ENCODE measurements around the gene CDH23.

DNA sequence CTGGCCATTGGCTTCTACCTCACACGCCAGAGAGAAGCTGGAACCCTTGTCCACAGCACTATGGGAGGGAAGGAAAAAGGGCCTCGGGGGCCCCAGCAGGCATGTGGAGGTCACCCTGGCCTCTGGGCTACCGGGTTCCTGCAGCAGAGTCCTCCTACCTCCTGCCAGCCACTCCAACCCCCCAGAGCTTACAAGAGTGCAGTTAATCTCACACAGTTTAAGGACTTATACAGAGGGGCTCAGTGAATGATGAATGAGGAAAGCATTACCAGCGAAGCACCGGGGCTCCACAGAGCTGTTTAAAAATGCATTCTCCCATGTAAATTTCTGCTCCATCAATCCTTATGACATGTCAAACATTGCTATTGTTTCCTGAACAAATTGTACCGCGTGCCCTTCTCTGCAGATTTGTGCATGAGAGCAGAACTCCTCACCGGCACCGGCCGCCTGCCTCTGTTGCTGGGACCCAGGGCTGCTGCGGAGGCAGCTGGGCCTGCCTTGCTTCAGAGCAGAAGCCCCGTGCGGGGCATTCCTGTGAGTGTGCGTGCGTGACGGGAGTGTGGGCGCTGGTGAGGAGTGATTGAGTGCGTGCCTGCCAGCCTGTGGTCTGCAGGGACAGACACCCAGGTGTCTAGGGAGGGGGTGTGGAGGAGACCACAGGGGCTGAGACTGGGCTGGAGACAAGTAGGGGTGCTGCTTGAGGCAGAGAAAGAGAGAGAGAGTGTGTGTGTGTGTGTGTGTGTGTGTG is 270.1 kb downstream of the CDH23 start:
- TF ChIP-seq, protein P1, sequence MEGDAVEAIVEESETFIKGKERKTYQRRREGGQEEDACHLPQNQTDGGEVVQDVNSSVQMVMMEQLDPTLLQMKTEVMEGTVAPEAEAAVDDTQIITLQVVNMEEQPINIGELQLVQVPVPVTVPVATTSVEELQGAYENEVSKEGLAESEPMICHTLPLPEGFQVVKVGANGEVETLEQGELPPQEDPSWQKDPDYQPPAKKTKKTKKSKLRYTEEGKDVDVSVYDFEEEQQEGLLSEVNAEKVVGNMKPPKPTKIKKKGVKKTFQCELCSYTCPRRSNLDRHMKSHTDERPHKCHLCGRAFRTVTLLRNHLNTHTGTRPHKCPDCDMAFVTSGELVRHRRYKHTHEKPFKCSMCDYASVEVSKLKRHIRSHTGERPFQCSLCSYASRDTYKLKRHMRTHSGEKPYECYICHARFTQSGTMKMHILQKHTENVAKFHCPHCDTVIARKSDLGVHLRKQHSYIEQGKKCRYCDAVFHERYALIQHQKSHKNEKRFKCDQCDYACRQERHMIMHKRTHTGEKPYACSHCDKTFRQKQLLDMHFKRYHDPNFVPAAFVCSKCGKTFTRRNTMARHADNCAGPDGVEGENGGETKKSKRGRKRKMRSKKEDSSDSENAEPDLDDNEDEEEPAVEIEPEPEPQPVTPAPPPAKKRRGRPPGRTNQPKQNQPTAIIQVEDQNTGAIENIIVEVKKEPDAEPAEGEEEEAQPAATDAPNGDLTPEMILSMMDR (IDR thresholded peaks at IDR 0.05; ENCODE audit: poor library complexity), result no peak
- TF ChIP-seq EZH2 (IDR thresholded peaks at IDR 0.05; ENCODE audit: borderline replicate concordance) (no peak), EZH2phosphoT487 (IDR thresholded peaks at IDR 0.05; ENCODE audit: low read depth, severe bottlenecking, unreplicated experiment) (no peak)
